IMR-90 (cell line): ENCODE results near the gene POLR2J.

Experiments
- CEBPB ChIP-seq: IDR thresholded peaks from 2 replicates; pipeline ENCODE4 v1.6.1; 2012; ENCODE audit warnings: low read depth, low read length, improper control_type of control experiment
- MAFK ChIP-seq: IDR thresholded peaks from 2 replicates; pipeline ENCODE4 v1.6.1; 2012; ENCODE audit warnings: low read depth, low read length, improper control_type of control experiment
- MXI1 ChIP-seq: IDR thresholded peaks from 2 replicates; pipeline ENCODE4 v1.6.1; 2012; ENCODE audit warnings: low read depth, mild to moderate bottlenecking, low read length, moderate library complexity, borderline replicate concordance
- NFE2L2 ChIP-seq: fragments of 150-350 bp; IDR thresholded peaks from 2 replicates; pipeline ENCODE4 v1.6.1; 2016; ENCODE audit warnings: low read depth, mild to moderate bottlenecking, low read length
- POLR2A ChIP-seq: IDR thresholded peaks from 2 replicates; pipeline ENCODE4 v1.6.1; 2012; ENCODE audit warnings: mild to moderate bottlenecking, low read depth, low read length
- RAD21 ChIP-seq: IDR thresholded peaks from 2 replicates; pipeline ENCODE4 v1.6.1; 2012; ENCODE audit warnings: low read length, improper control_type of control experiment
- RCOR1 ChIP-seq: IDR thresholded peaks from 2 replicates; pipeline ENCODE4 v1.6.1; 2012; ENCODE audit warnings: mild to moderate bottlenecking, low read length, improper control_type of control experiment; ENCODE audit not compliant: insufficient replicate concordance
- RFX5 ChIP-seq: IDR thresholded peaks from 2 replicates; pipeline ENCODE4 v1.8.0; 2012; ENCODE audit warnings: low read depth, mild to moderate bottlenecking, low read length, moderate library complexity
- TF ChIP-seq, protein P1 (sequence below): conservative IDR thresholded peaks from 2 replicates; pipeline ENCODE4 v1.5.1; 2012; ENCODE audit warnings: mild to moderate bottlenecking, low read depth, low read length, improper control_type of control experiment

DNA sequence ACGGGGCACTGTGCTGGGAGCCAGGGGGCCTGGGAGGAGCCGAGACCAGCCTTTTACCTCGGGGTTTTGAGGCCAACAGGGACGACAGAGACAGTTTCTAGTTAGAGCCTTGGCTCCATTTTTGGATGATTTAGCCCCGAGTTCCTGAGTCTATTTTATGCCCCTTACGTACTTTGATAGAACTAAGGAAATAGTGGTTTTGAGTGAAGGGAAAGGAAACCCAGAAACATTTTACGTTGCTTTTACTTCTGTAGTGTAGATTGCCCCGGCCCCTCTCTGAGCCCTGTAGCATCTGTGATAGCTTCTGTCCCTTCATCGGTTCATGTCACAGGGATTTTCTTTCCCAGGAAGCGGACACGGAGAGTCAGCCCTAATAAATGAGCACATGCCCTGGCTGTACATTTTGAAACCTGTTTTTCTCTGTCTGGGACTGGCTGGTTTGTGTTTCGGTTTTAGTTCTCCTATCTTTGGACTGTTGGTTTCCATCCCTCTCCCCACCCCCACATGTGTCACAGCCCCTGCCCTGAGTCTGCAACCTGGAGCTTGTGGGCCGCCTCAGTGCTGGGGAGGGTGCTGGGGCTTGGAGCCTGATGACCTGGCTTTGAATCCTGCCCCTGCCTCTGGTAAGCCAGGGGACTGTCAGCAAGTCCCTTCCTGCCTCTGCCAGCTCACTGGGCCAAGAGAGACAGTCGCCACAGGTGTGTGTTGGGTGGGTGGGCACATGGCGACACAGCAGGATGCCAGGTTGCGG, 52.3 kb downstream of the POLR2J start:
- TF ChIP-seq NFE2L2 (no peak), CEBPB (no peak), RFX5 (no peak), RAD21 (no peak), POLR2A (no peak), MAFK (no peak), MXI1 (no peak), RCOR1 (no peak)
- TF ChIP-seq, protein P1, sequence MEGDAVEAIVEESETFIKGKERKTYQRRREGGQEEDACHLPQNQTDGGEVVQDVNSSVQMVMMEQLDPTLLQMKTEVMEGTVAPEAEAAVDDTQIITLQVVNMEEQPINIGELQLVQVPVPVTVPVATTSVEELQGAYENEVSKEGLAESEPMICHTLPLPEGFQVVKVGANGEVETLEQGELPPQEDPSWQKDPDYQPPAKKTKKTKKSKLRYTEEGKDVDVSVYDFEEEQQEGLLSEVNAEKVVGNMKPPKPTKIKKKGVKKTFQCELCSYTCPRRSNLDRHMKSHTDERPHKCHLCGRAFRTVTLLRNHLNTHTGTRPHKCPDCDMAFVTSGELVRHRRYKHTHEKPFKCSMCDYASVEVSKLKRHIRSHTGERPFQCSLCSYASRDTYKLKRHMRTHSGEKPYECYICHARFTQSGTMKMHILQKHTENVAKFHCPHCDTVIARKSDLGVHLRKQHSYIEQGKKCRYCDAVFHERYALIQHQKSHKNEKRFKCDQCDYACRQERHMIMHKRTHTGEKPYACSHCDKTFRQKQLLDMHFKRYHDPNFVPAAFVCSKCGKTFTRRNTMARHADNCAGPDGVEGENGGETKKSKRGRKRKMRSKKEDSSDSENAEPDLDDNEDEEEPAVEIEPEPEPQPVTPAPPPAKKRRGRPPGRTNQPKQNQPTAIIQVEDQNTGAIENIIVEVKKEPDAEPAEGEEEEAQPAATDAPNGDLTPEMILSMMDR = no peak
